ENCODE data around the gene TSR1.

- TF ChIP-seq CTCF (IDR thresholded peaks at IDR 0.05; ENCODE audit: insufficient read depth, low read length) (no peak), POLR2AphosphoS5 (IDR thresholded peaks at IDR 0.05; ENCODE audit: low read depth) (no peak), REST (IDR thresholded peaks at IDR 0.05; ENCODE audit: insufficient replicate concordance, low read depth) (no peak), GABPA (IDR thresholded peaks at IDR 0.05; ENCODE audit: low read depth) (no peak), SPI1 (IDR thresholded peaks at IDR 0.05; ENCODE audit: borderline replicate concordance, low read depth) (no peak)
These were observed 31.3 kb downstream of the TSR1 start for GRCh38 chr17:2304931-2305330.

Measured in HL-60 (cell line).